HG02885 (cell line): ENCODE data around the gene VTCN1.
"Not testable (repeated sequence)": the region's sequence is repeated elsewhere in the genome, so short reads cannot be mapped to it uniquely, and the experiment has no call there.

Experiments used
- ATAC-seq: cut with Tn5 transposase; IDR thresholded peaks from one replicate; pipeline ENCODE4 v1.9.1; 2021; ENCODE audit warnings: mild to moderate bottlenecking; ENCODE audit not compliant: unreplicated experiment, poor library complexity

VTCN1 gene, protein sequence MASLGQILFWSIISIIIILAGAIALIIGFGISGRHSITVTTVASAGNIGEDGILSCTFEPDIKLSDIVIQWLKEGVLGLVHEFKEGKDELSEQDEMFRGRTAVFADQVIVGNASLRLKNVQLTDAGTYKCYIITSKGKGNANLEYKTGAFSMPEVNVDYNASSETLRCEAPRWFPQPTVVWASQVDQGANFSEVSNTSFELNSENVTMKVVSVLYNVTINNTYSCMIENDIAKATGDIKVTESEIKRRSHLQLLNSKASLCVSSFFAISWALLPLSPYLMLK

DNA sequence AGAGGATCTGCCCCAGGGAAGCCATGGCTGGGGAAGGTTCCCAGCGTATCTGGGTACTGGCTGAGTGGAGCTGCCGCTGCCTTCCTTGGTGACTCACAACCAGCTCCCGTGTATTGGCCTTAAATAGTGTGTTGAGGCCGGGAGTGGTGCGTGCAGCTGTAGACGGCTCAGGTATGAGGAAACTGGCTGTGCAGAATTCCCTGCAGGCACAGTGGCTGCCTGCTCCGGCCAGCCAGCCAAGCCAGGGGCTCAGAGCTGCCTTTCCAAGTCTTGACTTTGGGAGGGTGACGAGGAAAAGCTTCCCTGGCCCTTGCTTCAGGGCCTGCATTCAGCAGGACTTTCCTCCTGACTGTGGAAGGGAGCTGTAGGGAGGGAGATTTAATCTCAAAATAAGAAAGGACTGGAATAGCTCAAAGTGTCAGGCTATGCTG lies at the start of gene VTCN1:
Gene VTCN1 (minus strand): TSS at position 97 of the 431 bp plus-strand sequence. CDS start 72 bp downstream, at position 25.
- ATAC-seq = no peak

DNA sequence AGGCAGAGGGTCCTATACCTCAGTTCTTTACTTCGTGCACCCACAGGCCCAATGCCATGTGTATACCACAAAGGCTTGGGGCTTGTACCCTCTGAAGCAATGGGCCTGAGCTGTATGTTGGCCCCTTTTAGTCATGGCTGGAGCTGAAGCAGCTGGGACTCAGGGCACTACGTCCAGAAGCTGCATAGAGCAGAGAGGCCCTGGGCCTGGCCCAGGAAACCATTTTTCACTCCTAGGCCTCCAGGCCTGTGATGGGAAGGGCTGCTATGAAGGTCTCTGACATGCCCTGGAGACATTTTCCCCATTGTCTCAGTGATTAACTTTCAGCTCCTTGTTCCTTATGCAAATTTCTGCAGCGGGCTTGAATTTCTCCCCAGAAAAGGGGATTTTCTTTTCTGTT lies 48.1 kb upstream of the VTCN1 start:
- ATAC-seq = no peak

DNA sequence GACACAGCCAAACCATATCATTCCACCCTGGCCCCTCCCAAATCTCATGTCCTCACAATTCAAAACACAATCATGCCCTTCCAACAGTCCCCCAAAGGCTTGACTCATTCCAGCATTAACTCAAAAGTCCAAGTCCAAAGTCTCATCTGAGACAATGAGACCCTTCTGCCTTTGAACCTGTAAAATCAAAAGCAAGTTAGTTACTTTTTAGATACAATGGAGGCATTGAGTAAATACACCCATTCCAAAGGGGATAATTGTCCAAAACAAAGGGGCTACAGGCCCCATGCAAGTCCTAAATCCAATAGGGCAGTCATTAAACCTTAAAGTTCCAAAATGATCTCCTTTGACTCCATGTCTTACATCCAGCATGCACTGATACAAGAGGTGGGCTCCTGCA lies 47.3 kb upstream of the VTCN1 start:
- not testable (repeated sequence) for ATAC-seq

DNA sequence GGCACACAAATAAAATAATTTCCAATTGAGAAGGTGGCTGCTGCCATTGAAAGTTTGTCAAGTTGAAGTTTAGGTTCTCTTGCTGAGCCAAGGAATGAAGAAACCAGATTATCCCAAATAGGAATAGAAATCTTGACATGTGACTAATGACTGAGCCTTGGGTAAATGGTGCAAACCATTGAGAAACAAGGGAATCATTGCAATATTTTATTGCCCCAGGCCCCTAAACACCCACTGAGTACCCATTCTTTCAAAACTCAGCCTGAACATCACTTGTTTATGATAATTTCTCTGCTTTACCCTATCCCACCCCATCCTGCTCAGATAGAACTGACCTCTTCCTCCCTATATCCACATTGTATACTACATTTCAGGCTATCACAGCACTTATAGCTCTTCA lies 46.6 kb upstream of the VTCN1 start:
- ATAC-seq = no peak

DNA sequence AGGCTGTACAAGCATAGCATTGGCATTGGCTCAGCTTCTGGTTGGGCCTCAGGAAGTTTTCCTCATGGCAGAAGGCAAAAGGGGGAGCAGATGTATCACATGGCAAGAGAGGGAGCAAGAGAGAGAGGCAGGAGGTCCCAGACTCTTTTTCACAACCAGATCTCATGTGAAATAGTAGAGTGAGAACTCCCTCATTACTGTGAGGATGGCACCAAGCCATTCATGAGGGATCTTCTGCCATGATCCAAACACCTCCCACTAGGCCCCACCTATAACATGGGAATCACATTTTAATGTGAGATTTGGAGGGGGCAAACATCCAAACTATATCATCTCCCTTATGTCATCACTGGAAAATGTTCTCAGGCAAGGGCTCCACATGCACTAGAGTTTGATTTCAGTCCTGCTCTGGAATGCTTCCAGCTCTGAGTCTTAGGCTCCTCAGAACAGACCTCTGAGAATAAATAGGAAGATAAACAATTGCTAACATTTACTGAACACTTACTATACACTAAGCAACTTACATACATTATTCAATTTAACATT lies 39.4 kb upstream of the VTCN1 start:
- ATAC-seq = no peak

DNA sequence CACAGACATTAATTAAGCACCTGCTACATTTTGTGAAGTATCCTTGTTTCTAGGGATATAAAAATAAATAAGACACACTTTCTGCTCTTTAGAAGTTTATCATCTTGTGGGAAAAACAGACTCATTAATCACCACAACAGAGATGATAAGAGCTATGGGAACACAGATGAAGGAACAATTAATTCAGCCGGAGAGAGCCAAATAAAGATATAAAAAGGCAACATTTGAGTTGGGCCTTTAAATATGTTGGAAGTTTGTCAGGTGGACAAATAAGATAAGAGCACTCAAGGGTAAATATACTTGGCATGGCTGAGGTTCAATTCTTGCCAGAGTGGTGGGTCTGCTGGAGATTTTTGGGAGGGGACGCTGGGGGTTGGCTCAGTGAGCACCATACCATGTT lies 34.2 kb upstream of the VTCN1 start:
- no peak for ATAC-seq

DNA sequence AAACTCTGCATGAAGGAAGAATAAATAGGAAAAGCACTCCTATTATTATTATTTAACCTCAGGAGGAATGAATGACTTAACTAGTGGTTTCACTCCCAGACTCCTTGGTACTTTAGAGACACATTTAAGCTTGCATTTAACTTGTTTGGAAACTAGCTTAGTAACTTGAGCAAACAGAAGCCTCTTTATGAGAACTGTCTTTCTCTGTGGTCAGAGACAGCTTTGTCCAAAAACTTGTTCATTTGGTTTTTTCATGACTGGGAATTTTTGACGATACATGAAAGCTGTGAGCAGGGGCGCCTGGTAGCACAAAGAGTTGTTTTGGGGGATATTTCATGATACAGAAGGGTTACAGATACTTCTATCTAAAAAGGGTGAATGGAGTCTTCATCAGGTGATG lies 33.6 kb upstream of the VTCN1 start:
- no peak for ATAC-seq

DNA sequence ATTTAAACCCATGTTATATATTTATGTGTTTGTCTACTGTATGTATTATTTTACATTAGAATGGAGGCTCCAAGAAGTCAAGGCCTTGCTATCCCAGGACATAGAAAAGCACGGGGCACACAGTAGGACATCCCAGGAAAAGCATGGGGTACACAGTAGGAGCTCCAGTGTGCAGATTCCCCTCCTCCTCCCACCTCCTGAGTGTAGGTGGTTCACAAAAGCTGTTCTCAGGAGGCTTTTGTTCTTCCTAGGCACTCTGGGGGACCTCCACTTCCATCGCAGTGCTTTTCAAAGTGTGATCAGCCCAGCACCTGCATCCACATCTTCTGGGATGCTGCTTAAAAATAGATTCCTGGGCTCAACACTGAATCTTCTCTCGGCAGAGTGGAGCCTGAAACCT lies 30.8 kb upstream of the VTCN1 start:
- no peak for ATAC-seq

DNA sequence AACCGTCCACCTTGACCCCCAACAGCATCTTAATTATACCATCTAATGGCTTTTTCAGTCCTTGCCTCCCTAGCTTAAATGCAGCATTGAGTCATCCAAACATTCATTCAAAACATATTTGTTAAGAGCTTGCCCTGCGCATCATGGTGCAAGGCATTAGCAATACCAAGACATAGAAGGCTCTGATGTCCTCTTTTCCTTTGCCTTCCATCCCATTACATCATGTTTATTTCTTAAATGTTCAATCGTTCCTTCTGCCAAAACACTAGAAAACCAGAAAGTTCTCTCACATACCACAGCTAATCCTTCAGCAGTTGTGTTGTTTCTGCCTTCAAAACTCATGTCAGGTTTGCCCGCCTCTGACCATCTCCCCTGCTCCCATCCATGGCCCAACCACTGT lies 29.8 kb upstream of the VTCN1 start:
- no peak for ATAC-seq

DNA sequence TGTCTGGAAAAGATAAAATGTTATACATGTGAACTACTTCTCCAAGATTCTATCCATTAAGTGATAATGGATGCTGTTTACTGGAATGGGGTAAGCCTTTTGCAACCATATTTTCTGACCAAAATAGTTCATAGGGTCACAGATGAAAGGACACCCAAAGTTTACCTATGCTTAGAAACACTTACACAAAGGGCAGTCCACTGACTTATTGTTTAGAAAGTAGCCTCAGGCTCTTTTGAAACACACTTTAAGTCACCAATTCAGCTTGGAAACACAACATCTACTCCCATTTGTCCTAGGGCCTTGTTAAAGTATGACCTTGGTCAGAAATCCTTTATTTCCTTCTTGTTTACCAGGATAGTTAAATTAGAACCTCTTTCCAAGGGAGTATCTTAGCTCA lies 28.7 kb upstream of the VTCN1 start:
- ATAC-seq = no peak

DNA sequence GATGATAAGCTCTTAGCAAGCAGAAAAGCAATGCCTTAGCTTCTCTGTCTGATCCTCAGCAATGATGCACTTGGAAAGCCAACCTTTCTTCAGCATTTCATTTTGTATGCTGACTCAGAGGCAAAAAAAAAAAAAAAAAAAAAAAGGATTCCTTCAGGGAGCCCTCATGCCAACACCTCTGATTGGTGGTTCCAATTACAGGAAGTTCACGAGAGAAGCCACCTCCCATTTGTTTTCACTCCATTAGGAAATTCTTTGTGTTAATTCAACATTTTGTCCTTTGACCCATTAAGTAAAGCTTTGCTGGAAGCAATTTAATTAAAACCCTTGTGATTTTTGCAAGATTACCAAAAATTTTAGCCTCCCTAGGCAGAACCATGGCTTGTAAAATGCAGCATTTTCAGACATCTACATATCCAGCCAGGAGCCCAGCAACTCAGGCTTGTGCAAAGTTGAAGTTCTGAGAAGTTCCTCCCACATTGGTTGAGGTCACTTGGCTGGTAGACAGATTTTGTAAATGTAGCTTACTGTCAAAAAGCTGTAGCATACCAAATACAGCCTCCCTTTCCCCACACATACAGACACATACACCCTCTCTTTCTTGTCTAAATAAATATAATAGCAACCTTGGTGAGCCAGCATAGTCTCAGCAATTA lies 27.1 kb upstream of the VTCN1 start:
- no peak for ATAC-seq

DNA sequence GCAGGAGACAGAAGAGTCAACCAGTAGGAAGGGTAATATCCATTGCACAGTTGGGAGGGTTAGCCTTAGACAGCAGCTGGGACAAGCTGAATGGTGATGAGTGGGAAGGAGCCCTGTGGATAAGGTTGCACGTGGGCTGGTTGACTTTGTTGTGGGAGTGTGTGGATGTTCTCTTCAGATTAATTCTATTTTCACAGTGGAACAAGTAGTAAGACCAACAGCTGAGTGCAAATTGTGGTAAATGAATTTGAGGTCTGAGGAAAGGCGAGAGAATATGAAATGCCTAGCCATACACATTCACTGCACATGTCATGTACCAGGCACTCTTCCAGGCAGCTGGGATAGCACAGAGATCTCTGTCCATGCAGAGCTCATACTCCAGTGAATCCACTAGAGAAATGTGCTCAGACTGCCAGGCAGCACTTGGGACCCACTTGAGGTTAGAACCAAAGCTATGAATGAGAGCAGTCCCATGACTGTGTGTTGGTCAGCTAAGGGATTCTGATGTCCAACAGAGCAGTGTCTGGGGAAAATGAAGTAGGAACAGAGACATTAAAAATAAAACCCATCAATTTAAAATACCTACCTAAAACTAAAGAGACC lies 25.2 kb upstream of the VTCN1 start:
- no peak for ATAC-seq

DNA sequence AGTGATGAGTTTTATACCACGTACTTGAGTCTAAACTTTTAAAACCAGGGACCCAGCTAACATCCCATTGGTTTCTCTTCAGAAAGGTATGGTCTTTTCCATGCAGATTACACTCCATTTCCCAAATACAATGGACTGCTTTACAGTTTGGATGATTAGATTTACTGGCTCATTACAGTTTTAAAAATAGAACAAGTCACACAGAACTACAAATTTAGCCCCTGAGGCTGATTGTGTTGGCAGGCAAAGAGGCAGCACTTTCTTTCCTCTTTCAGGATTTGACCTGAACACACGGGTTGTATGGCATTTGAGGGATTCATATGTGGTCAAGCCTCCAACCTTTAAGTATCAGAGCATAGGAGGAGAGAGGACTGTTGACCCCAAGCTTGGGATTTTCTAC lies 21.8 kb upstream of the VTCN1 start:
- no peak for ATAC-seq

DNA sequence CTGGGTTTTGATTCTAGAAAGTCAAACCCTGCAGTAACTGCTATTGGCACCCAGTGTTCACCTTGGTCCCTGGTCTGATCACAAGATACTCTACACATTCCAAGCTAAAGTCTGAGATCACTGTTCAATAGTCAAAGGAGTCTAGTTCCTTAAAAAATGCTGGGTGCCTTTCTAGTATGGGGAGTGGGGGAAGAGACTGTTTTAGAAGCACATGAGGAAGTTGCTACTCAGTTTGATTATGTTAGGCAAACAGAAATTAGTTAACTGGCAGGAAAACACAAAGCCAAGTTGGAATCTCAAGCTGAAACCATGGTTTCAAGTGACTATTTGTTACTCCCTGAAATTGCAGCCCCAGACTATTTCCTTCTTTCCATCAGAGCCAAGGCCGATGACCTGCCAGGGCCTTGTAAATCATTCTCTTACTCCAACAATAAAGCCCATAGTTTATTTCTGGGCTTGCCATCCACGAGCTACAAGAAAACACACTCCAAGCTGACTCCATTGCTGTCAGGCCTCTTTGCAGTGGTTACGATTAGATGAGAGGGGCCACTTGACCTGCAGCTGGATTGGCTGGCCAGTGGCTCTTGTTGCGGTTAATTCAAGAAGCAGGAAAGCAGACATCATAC lies 21.1 kb upstream of the VTCN1 start:
- no peak for ATAC-seq

DNA sequence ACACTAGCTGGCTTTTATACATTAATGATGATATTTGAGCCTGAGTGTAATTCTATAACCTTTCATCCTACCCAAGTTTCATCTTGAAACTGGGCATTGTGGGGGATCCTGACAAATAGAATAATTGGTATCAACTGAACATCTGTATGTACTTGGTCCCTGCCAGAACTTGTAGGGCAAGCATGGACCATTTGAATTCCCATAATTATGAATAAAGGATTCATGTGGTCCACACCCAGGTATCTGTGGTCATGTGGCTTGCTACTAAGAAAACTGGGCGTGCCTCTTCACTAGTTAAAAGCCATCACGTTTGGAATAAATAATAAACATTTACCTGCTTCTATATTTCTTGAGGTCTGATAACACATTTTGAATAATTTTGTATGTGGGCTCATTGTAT lies 20.6 kb upstream of the VTCN1 start:
- no peak for ATAC-seq

DNA sequence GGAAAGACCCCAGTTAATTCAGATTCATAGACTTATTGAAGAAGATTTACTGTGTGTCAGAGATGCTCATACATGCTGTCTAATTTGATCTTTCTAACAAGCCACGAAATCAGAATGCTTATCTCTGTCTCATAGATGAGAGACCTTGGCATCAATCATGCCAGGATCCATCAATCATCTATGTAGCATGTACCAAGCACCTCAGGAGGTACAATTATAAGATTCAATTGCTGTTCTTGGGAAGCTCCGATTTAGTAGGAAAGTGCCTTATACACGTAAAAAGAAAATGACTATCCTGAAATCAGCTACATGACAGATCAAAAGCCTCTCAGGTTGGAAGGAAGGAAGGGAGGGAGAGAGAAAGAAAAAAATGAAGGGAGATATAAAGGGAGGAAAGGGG lies 18.5 kb upstream of the VTCN1 start:
- no peak for ATAC-seq

DNA sequence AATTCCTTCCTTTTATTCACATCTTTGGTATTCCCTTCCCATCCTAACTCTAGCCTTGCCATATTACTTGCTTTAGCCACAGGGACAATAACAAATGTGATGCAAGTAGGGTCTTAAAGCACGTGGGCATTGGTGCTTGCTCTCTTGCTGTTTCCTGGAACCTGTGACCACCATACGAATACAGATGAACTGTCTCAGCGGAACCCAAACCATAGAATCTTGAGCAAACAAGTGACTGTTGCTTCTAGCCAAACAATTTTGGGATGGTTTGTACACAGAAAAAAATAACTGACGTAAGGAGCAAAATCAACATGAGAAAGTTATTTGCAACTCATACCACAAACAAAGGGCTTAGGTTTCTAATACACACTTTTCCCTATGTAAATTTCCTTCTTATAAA lies 15.2 kb upstream of the VTCN1 start:
- ATAC-seq = no peak

DNA sequence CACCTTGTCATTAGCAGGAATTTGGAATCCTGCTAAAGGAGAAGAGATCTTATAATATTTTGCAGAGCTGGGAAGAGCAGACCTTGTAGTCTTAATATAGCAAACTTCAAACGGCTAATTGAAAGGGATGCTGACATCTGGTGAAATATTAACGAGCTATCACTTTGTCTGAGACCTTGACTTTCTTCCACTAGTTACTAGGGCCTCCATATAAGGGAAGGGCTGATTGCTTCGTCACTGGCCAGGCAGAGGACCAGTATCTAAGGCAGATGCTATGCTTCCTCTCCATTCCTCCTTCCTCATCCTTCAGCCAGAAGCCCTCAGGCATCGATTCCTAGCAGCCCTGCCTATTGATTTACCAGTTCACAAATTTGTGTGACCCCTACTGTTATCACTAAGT lies 6.0 kb upstream of the VTCN1 start:
- ATAC-seq = no peak

DNA sequence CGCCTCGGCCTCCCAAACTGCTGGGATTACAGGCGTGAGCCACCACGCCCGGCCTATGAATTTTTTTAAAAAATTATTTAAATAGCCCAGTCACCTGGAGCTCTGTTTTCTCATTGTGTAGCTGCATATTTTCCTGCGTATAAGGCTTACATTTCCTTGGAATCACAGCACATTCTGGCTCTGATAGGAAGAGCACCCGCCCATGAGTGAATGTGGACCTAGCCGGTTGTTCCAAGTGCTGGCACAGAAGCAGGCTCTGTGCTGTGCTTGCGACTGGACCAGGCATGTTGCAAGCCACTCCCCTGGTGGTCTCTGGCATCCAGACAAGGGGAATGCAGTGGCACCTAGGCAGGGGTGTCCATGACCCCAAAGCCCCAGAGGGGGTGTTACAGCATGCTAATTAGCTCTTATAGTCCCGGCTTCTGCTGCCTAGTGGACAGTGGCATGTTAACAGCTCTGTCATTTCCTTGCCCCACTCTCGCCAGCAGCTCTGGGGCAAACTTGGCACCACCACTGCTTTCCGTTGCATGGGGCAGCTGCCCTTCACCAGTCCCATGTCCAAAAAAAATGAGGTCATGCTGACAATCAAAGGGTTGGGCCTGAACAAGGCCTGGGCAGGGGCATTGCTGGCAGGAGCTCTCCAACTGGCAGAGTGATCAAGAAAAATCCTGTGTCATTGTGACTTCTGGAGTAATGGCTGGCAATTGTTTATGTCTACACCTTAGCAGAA lies 5.2 kb upstream of the VTCN1 start:
- ATAC-seq = no peak

DNA sequence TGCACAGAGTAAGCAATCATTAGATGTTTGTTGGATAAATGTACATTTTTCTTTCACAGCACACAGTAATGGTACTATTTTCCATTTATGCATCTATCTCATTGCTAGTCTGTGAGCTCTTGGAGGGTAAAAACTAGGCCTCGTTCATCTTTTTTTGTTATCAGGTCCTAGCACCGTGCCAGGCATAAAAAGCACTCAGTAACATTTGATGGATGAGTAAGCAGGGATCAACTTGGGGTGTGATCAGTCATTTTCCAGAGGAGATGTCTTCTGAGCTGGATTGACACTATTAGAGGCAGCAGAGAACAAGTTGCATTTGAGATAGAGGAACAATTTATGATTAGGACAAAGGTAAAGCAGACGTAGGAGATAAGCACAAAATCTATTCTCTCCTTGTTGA lies 4.3 kb upstream of the VTCN1 start:
- no peak for ATAC-seq
